GF-D8 (cell line): Measurements from ENCODE around the gene CCNQ.

Experiments used
- DNase-seq: peaks from one replicate; lab custom pipeline; 2025; lab: John Stamatoyannopoulos, UW

CCNQ gene

DNA sequence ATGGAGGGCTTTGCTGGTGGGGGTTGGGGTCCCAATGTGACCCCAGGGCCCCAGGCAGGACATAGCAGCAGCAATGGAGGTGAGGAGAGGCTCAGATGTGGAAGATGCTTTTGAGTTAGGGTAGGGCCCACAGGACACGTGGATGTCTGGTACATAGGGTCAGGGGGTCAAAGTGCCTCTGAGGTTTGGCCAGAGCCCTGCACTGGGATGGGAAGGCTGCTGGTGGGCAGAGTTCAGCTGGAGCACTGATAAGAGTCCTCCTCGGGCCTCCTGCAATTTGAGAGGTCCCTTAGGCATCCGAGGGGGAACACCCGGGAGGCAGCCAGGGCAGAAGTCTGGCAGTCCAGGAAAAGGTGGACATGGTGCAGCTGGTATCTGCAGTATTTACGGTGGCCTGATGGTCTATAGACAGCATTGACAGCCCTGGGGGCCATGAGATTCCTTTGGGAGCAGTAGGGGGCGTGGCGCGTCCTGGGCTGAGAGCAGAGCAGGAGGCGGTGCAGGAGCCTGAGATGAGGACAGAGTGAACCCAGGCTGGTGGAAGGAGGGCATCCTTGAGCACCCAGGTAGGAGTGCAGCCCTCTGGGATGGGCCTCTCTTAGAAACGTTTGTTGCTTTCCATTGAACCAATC, 22.6 kb downstream of the CCNQ start:
- no peak for DNase-seq

DNA sequence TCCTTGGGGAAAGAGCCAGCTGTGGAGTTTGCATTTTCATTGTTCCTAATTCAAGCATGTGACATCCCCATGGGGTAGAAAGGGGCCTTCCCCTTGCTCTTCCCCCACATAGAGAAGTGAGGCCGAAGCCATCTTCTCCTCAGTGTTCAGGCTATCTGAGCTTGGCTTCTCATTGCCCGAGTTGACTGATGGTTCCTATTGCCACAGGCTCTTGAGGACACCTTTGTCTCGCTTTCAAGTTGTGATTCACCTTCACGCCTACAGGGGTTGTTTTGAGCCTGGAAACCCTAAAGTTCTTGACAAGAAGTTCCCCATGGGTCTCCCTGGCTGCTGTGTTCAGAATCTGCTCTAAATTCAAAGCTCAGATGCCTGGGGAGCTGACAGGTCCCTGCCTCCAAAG, 25.0 kb downstream of the CCNQ start:
- DNase-seq, result no peak

DNA sequence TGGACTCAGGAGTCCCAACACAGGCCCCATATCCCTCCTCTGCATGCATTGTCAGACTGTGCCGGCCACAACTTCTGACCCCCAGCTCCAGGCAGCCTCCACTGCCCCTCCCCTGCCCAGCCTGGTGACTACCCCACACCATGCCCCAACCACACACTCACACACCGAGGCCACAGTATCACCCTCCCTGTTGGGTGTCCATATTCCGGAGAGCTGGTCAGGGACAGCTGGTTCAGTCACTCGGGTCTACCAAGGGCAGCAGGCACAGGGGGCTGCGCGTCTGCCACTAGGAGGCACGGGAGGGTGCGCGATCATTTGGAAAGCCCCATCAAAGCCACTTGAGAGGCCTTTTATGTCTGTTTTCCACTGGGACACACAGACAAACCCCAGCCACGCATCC, 26.3 kb downstream of the CCNQ start:
- no peak for DNase-seq

DNA sequence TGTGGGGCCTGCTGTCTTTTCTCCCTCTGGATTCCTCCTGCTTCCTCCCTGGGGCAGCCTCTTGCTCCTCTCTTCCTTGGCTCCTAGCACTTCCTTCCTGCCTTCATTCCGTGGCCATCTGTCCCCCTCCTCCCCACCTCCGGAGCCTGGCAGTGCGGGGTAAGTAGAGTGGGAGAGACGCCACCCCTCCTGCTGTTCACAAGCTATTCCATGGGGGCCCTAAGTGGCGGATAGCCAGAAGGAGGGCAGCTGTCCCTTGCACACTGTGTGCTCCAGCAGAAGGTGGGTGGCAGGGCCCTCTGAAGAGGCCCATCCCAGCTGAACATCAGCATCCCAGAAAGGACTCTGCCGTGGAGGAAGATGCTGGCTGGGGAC, 27.4 kb downstream of the CCNQ start:
- no peak for DNase-seq

DNA sequence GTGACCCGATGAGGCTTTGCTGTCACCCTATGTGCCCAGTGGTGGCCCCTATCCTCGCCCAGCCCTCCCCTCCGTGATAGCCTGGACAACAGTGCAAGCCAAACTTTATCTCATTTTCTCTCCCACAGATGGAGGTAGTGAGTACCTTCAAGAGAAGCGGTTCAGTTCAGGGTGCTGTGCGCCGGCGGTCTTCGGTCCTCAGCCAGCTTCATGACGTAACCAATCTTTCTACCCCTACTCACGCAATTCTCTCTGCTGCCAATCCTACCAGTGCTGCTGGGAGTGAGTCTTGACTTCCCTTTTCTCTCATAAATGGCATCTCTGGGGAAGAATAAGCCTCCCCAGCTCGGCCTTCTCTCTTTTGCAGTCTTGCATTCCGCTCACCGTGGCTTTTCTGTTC, 29.5 kb downstream of the CCNQ start:
- no peak for DNase-seq

DNA sequence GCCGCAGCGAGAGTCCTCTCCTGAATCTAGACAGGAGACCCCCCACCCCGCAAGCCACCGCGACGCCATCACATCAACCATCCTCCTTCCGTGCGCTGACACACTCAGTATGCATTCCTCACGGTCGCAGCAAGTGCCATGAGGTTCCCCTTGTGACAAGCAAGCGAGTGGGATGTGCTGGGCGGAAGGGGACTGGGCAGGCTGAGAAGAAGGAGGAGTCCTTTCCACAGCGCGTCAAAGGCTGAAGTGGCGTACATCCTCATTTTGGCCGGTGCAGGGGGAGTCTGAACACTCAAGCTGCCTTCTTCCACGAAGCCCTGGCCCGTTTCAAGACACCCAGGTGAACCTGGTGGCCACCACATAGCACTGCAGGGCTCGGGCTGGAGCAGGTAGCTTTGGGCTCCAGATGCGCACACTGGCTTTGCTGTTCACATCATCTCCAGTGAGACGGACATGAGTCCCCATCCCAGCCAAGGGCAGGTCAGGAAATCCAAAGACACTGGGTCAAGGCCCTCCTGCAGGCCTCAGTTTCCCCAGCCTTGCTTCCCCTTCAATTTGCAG, 30.4 kb downstream of the CCNQ start:
- no peak for DNase-seq

DNA sequence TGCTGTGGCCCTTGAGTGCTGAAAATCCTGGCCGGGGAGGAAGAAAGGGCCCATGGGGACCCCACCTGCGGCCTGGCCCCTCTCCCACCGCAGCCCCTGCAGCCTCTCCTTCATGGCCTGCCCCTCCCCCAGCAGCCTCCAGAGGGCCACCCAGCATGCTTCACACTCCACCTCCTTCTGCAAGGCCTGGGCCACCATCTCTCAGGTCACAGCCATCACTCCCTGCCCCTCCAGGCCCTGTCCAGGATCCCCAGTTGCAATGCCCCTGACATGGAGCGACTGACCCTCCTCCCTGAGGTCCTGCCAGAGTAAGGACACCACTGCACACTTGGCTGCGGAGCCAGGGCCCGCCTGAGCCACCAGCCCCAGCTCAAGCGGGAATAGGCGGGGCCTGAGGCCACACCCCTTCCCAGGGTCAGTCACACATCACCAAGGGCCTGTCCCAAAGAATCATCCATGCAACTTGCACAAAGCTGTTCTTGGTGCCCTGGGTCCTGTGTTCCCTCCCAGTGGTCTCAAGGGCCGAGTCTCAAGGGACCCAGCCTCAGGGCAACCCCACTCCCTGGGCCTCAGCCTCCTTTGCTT, 32.9 kb downstream of the CCNQ start:
- no peak for DNase-seq

DNA sequence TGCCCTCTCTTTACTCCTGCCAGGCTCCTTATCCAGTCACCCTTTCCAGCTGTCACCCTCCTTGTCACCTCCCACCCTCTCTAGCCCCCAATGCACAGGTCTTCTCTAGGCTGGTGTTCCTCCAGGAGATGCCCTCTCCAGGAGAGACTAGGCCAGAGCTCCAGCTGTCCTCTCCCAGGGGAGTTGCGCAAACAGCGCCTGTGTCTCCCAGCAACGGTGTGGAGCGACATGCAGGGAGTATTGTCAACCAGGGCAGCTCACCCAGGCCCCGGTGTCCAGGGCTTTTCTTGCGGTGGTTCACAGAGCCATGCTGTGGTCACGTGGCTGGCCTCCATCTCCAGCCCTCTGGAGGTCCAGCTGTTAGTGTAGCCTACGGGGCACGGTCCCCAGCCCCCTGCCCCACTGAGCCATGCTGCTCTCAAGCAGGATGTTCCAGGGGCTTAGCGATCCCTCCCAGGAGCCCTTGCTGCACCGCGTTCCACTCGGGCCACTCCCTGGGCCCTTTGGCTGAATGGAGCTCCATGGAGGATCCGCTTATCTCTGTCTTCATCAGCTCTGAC, 34.8 kb downstream of the CCNQ start:
- no peak for DNase-seq

DNA sequence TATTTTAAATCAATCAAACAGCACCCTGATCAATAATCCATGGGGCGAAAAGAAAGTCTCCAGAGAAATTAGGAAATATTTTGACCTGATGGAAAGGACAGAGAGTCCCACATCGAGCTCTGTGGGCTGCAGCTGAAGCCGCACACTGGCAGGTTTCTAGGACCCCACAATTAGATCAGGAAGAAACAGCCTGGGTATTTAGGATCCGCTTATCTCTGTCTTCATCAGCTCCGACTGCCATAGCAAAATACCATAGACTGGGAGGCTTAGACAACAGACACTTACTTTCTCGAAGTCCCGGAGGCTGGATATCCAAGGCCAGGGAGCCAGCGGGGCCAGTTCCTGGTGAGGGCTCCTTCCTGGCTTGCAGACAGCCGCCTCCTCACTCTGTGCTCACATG, 36.4 kb downstream of the CCNQ start:
- no peak for DNase-seq

DNA sequence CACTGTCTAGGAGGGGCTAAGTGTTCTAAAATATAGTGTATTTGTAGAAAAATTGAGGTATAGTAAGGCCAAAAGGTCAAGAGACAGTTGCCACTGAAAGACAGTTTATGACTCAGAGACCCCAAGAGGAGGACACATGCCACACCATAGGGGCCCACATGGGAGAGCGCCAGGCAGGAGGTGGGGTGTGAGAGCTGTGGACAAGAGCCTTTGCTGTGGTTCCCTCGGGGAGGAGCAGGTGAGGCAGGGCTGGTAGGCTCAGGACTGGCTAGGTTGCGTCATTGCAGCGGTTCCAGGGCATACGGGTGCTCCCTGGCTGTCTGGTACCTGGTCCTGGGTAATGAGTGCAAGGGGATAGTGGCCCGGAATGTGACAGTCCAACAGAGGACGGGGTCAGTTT, 37.6 kb downstream of the CCNQ start:
- DNase-seq, result no peak

DNA sequence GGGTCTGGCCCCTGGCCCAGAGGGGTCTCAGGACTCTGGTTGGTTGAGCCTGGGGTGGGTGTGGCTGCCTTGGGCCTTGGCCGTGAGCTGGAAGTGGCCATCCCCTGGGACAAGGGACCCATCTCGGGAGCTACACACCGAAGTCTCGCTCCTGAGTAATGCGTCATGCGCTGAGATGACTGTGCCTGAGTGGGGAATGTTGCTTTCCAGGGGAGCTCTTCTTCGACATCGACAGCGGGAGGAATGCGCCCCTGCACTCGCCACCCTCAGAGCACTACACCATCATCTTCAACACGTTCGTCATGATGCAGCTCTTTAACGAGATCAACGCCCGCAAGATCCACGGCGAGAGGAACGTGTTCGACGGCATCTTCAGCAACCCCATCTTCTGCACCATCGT, 38.5 kb downstream of the CCNQ start:
- DNase-seq, result no peak

DNA sequence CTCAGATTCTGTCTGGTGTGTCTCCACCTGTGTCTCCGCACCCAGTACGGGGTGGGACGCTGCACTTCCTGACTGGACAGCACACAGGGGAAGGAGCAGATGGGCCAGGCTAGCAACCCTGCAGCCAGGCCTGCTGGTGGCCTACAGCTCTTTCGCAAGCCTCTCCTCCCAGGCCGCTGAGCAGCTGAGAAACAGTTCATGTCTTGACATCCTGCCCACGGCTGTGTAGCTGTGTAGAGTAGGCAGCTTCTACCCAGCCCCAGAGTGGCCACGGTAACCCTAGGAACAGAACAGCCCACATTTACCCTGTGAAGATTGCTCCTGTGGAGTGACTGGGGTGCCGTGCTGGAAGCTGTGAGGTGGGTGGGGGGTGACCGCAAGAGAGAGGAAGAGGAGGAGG, 38.9 kb downstream of the CCNQ start:
- DNase-seq, result peak; percentile 5

DNA sequence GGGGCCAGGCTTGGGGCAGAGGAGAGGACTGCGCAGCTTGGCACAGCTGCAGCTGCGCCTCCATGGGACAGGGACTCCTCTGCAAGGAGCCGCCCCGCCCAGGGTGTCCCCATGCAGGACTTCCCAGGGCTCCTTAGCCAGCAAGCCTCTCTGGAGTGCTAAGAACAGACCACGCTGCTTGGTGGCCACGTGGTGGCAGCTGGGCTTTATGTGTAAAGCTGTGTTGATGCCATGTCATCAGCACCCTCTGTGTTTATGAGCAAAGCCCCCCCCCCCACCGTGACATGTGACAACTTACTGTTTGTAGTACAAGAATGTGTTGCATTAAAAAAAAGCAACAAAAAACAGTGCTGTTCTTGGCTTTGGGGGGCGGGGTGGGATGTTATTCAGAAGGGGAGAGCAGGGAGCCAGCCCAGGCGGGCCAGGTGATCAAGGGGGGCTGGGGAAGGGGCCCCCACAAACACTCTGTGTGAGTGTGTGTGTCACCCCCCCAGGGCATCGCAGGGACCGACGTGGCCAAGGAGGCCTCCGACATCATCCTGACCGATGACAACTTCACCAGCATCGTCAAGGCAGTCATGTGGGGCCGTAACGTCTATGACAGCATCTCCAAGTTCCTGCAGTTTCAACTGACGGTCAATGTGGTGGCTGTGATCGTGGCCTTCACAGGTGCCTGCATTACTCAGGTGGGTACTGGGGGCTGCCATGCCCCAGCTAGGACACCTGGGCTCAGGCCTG, 41.2 kb downstream of the CCNQ start:
- no peak for DNase-seq

DNA sequence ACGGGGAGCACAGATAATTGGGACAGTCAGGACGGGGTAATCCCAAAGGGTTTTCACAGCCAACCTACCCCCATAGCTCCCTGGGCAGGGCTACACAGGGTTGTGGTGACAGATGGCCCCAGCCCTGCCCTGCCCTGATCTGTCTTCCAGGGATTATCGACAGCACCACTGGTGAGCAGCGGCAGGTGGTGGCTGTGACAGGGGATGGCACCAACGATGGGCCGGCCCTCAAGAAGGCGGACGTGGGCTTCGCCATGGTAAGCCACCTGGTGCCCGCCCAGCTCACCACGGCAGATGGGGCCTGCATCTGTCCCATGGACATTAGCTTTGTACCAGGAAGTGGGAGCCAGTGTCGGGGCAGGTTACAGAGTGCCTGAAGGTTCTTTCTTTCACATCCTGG, 42.2 kb downstream of the CCNQ start:
- no peak for DNase-seq

DNA sequence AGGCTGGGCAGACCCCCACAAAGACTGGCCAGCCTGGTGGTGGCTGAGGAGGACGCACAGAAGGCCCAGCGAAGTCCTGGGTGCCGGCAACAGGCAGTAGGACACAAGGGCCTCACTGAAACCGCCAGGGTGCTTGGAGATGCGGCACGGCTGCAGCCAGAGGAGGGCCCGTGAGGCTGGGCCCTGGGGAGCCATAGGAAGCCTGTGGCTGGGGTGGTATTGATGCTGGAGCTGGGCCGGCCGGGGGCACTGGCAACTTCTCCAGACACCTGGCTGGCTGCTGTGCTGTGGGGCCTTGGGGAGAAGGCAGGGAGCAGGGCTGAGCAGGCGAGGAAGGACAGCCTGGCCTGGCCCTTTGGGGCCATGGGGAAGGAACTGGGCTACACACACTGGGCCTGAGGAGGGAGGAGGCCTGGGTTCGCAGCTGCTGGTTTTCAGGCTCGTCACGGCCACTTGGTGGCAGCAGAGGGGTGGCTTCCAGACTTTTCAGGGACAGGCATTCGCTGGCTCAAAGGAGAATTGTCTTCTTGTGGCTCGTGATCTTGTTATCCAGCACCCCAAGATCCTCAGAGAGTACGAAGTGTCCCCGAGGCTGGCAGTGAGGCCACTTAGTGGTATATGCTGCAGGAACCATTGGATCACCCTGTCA, 44.3 kb downstream of the CCNQ start:
- peak; percentile 0 for DNase-seq

DNA sequence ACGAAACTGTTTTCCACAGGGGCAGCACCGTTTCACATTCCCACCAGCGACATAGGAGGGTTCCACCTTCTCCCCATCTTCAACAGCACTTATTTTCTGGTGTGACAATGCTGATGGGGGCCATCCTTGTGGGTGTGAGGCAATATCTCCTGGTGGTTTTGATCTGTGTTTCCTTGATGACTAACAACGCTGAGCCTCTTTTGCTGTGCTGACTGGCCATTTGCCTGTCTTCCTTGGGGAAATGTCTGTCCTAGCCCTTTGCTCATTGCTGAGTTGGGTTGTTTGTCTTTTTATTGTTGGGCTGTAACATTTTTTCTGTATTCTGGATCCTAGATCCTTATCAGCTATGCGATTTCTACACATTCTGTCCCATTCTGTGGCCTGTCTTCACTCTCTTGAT, 47.8 kb downstream of the CCNQ start:
- DNase-seq, result no peak

DNA sequence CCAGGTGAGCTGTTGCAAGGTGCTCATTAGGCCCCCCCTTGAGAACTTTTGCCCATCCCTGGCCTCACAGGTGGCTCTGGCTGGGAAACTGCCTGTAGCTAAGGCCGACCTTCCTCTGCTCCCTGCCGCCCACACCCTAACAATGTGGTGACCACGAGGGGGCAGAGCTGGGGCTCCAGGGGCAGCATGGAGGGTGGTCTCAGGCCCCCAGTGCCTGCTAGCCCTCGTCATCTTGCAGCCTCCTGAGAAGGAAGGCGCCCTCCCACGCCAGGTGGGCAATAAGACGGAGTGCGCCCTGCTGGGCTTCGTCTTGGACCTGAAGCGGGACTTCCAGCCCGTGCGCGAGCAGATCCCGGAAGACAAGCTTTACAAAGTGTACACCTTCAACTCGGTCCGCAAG, 49.1 kb downstream of the CCNQ start:
- no peak for DNase-seq

DNA sequence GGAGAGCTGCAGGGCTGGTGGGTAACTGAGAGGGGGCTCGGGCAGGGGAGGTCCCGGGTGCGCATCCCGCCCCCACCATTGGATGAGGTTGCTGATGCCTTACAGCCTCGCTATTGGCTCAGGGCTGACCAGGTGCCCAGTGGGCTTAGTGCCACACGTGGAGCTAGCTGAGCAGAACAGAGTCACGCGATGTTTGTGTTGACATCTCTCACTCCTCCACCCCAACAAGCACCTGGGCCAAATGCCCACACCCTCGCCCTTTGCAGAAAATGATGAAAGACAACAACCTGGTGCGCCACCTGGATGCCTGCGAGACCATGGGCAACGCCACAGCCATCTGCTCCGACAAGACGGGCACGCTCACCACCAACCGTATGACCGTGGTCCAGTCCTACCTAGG, 49.7 kb downstream of the CCNQ start:
- no peak for DNase-seq

DNA sequence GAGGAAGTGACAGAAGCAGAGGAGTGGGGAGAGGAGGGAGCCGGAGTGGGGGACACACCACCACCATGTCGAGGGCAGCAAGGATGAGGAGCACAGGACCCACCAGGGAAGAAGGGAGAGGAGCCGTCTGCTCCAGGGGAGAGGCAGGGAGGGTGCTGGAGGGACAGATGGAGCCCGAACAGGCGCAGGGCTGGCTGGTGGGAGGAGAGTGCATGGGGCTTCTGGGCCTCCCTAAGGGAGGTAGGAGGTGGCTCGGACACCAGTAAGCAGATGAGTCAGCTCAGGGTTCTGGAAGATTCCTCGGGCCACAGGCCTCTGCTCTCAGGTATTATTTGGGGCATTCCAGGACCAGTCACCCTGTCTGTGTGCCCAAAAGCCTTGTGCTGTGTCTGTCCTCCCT, 51.7 kb downstream of the CCNQ start:
- no peak for DNase-seq

DNA sequence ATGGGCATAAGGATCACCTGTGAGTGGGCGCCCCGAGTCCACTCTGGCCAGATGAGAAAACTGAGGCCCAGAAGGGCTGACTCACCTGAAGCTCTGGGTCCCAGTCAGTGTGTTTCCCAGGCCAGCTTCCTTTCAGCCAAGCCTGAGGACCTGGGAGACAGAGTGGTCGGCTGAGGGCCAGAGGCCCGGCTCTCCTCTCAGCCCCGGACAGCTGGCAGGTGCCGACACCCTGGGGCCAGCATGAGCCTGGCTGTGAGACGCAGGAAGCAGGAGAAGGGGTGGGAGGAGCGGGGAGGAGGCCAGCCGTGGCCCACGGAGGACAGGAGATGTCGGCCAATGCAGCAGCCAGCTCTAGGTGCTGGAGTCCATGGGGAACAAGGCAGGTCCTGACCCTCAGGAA, 52.6 kb downstream of the CCNQ start:
- DNase-seq, result no peak

DNA sequence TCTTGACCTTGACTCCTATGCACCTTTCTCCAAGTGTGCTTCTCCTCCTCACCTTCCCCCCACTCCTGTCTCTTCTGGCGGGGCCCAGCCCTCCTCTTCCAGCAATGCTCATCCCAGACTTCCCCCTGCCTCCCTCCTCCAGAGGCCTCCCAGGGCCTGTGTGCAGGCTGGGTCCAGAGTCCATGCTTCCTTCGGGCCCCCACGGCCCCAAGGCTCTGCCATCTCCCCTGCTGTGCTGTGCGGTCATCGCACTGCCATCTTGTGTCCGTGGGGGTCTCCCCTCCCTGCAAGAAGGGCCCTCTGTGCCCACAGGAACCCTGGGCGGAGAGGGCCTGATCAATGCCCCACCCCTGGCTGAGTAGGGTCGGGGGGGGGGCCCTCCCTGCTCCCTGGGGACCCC, 54.2 kb downstream of the CCNQ start:
- DNase-seq, result no peak

DNA sequence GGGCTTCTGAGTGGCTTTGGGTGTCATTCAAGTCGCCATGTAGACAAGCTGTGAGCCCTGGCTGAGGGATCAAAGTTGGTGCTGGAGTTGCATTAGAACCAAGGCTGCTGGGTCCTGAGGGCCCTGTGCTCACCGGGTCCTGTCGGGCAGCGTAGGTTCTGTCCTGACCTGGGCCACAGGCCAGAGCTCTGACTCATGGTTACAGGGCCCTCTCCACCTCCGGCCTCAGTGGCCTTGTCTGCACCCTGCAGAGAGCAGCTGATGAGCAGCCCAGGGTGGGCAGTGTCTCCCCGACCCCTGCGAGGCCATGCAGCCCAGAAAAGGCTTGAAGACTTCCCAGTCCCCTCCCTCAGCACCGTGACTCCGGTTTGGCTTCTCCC, 59.0 kb downstream of the CCNQ start:
- DNase-seq, result no peak
